SK-N-SH (cell line): ENCODE data around the gene LARGE1. TPM values are rescaled to one million over a fixed set of nuclear protein-coding genes. Genes with fewer than 3 reads are reported as not detected.

Experiments
- CTCF ChIA-PET: fragments of 300-600, 350-600 bp; formaldehyde crosslinking; extraction: SDS; loops from one replicate; lab custom pipeline; 2021; lab: Yijun Ruan, JAX
- POLR2A ChIA-PET: fragments of 350-600 bp; sonication (Branson Sonifier 250); formaldehyde crosslinking; extraction: SDS; loops from one replicate; lab custom pipeline; 2020; ENCODE audit warnings: antibody characterized with exemption, inconsistent platforms; lab: Yijun Ruan, JAX
- DNase-seq: peaks from one replicate; pipeline ENCODE4 v3.0.0; 2012
- H2AFZ ChIP-seq: fragments of 200-600 bp; sonication (generic); 2 replicates; pipeline ENCODE4 v1.8.1; 2016; ENCODE audit warnings: antibody characterized with exemption, mild to moderate bottlenecking, low read depth
- H3F3A ChIP-seq: fragments of 200-600 bp; sonication (generic); replicated peaks from 2 replicates; pipeline ENCODE3; 2016; ENCODE audit warnings: antibody characterized with exemption, mild to moderate bottlenecking; ENCODE audit not compliant: insufficient read depth
- H3K27ac ChIP-seq, 2 experiments: fragments of 200-500 bp in 1 of 2; fragments of 200-600 bp in 1 of 2; sonication (Bioruptor generic) in 1 of 2; sonication (generic), shearing (Covaris generic) in 1 of 2; 2 replicates each; pipeline versions ENCODE4 v1.5.1 to v1.6.1; 2014 to 2016; ENCODE audit warnings: low read depth in 2 of 2, inconsistent platforms in 1 of 2, low read length in 1 of 2, mild to moderate bottlenecking in 1 of 2, mixed read lengths in 1 of 2
- H3K27me3 ChIP-seq: fragments of 200-600 bp; sonication (generic), shearing (Covaris generic); 2 replicates; pipeline ENCODE4 v1.6.1; 2016; ENCODE audit warnings: mixed run types; ENCODE audit not compliant: insufficient read depth
- H3K36me3 ChIP-seq, 2 experiments: fragments of 200-500 bp in 1 of 2; fragments of 200-600 bp in 1 of 2; sonication (Bioruptor generic) in 1 of 2; sonication (generic) in 1 of 2; replicated peaks in 1 of 2; 2 replicates each; pipeline versions ENCODE3 to v1.5.1; 2014 to 2016; ENCODE audit warnings: low read length in 1 of 2, mild to moderate bottlenecking in 1 of 2; ENCODE audit not compliant: insufficient read depth in 2 of 2, control insufficient read depth in 1 of 2
- H3K4me1 ChIP-seq, 2 experiments: fragments of 200-500 bp in 1 of 2; fragments of 200-600 bp in 1 of 2; sonication (Bioruptor generic) in 1 of 2; sonication (generic), shearing (Covaris generic) in 1 of 2; 2 replicates each; pipeline versions ENCODE4 v1.5.1 to v1.6.1; 2014 to 2016; ENCODE audit warnings: low read depth in 1 of 2, low read length in 1 of 2, mixed run types in 1 of 2; ENCODE audit not compliant: insufficient read depth in 2 of 2, control insufficient read depth in 1 of 2
- H3K4me2 ChIP-seq: fragments of 200-600 bp; sonication (generic), shearing (Covaris generic); 2 replicates; pipeline ENCODE4 v1.6.1; 2017; ENCODE audit warnings: mixed run types
- H3K4me3 ChIP-seq, 2 experiments: fragments of 200-500 bp in 1 of 2; fragments of 200-600 bp in 1 of 2; sonication (Bioruptor generic) in 1 of 2; sonication (generic), shearing (Covaris generic) in 1 of 2; 2 replicates each; pipeline versions ENCODE4 v1.5.1 to v1.8.1; 2014 to 2016; ENCODE audit warnings: low read depth in 2 of 2, inconsistent platforms in 1 of 2, low read length in 1 of 2, mild to moderate bottlenecking in 1 of 2, mixed read lengths in 1 of 2, moderate library complexity in 1 of 2
- H3K79me2 ChIP-seq: fragments of 200-600 bp; sonication (generic); 2 replicates; pipeline ENCODE4 v1.8.1; 2017; ENCODE audit warnings: mild to moderate bottlenecking; ENCODE audit not compliant: insufficient read depth
- H3K9ac ChIP-seq: fragments of 200-600 bp; sonication (generic); 2 replicates; pipeline ENCODE4 v1.6.1; 2017; ENCODE audit warnings: mixed run types
- H3K9me2 ChIP-seq: fragments of 200-600 bp; sonication (generic); 2 replicates; pipeline ENCODE4 v1.6.1; 2017; ENCODE audit warnings: mixed run types
- H3K9me3 ChIP-seq: fragments of 200-600 bp; sonication (generic); 2 replicates; pipeline ENCODE4 v1.6.1; 2017; ENCODE audit warnings: mixed run types, mild to moderate bottlenecking, moderate library complexity
- H4K20me1 ChIP-seq: fragments of 200-600 bp; sonication (generic); 2 replicates; pipeline ENCODE4 v1.6.1; 2017; ENCODE audit warnings: mild to moderate bottlenecking, mixed run types; ENCODE audit not compliant: insufficient read depth
- FOSL2 ChIP-seq: IDR thresholded peaks from 2 replicates; pipeline ENCODE4 v1.4.0; 2012; ENCODE audit warnings: low read depth, mild to moderate bottlenecking, moderate library complexity, borderline replicate concordance
- FOXJ3 ChIP-seq: sonication (generic); formaldehyde crosslinking; IDR thresholded peaks from 2 replicates; pipeline ENCODE4 v1.5.1; 2020; ENCODE audit warnings: mild to moderate bottlenecking, missing genetic modification reagents
- FOXM1 ChIP-seq: IDR thresholded peaks from 2 replicates; pipeline ENCODE4 v1.4.0; 2012; ENCODE audit warnings: low read depth, mild to moderate bottlenecking
- GABPA ChIP-seq: IDR thresholded peaks from 2 replicates; pipeline ENCODE4 v1.4.0; 2012; ENCODE audit warnings: low read depth, mild to moderate bottlenecking
- GATA2 ChIP-seq: sonication (generic); formaldehyde crosslinking; IDR thresholded peaks from 2 replicates; pipeline ENCODE4 v1.5.0; 2020; ENCODE audit warnings: mild to moderate bottlenecking, missing genetic modification reagents
- MAX ChIP-seq: IDR thresholded peaks from 2 replicates; pipeline ENCODE4 v1.4.0; 2012; ENCODE audit warnings: low read depth
- MEF2A ChIP-seq: IDR thresholded peaks from 2 replicates; pipeline ENCODE4 v1.4.0; 2012; ENCODE audit warnings: low read depth, borderline replicate concordance
- NRF1 ChIP-seq: IDR thresholded peaks from 2 replicates; pipeline ENCODE4 v1.6.1; 2012; ENCODE audit warnings: low read depth, mild to moderate bottlenecking, low read length
- POLR2AphosphoS5 ChIP-seq: IDR thresholded peaks from 2 replicates; pipeline ENCODE4 v1.6.1; 2012; ENCODE audit warnings: low read depth, low read length
- RAD21 ChIP-seq: IDR thresholded peaks from 2 replicates; pipeline ENCODE4 v1.6.1; 2012; ENCODE audit warnings: mild to moderate bottlenecking, low read length
- SIN3A ChIP-seq: IDR thresholded peaks from 2 replicates; pipeline ENCODE4 v1.6.1; 2012; ENCODE audit warnings: low read depth, mild to moderate bottlenecking, low read length, moderate library complexity, borderline replicate concordance
- SMC3 ChIP-seq: IDR thresholded peaks from 2 replicates; pipeline ENCODE4 v1.6.1; 2012; ENCODE audit warnings: low read depth, low read length, improper control_type of control experiment
- TAF1 ChIP-seq: IDR thresholded peaks from 2 replicates; pipeline ENCODE4 v1.6.1; 2012; ENCODE audit warnings: low read depth, mild to moderate bottlenecking, low read length, moderate library complexity, borderline replicate concordance
- TEAD4 ChIP-seq: IDR thresholded peaks from 2 replicates; pipeline ENCODE4 v1.4.0; 2012; ENCODE audit warnings: mild to moderate bottlenecking, borderline replicate concordance; ENCODE audit not compliant: insufficient read depth
- WGBS: methylation state at CpG from one replicate; pipeline ENCODE4 v1.1.6; 2017; ENCODE audit warnings: low lambda C conversion rate; 5-methylcytosine and 5-hydroxymethylcytosine counted together
- polyA plus RNA-seq, 3 experiments: library from polyadenylated mRNA; depleted of rRNA; stranded (reverse); fragments of >200 nt; gene quantifications; 2 replicates each; pipeline ENCODE4 v1.2.3, GENCODE V29; 2012
- TF ChIP-seq, protein P1 (sequence below): IDR thresholded peaks from 2 replicates; pipeline ENCODE4; 2012
- TF ChIP-seq, protein P2 (sequence below): IDR thresholded peaks from 2 replicates; pipeline ENCODE4 v1.4.0; 2012; ENCODE audit warnings: low read depth, borderline replicate concordance
- TF ChIP-seq, protein P3 (sequence below): fragments of 150-350 bp; IDR thresholded peaks from 2 replicates; pipeline ENCODE4 v1.6.1; 2017; ENCODE audit warnings: antibody characterized with exemption, low read length, low read depth, borderline replicate concordance
- TF ChIP-seq, protein P4 (sequence below): fragments of 150-350 bp; IDR thresholded peaks from 2 replicates; pipeline ENCODE4 v1.6.1; 2016; ENCODE audit warnings: mild to moderate bottlenecking, low read depth, low read length
- TF ChIP-seq, protein P5 (sequence below): IDR thresholded peaks from 2 replicates; pipeline ENCODE4 v1.4.0; 2012; ENCODE audit warnings: low read depth, borderline replicate concordance

Gene LARGE1
- polyA plus RNA-seq, 1 of the 3 experiments (the other 2 are of a cell fraction), result 1.1 TPM

DNA sequence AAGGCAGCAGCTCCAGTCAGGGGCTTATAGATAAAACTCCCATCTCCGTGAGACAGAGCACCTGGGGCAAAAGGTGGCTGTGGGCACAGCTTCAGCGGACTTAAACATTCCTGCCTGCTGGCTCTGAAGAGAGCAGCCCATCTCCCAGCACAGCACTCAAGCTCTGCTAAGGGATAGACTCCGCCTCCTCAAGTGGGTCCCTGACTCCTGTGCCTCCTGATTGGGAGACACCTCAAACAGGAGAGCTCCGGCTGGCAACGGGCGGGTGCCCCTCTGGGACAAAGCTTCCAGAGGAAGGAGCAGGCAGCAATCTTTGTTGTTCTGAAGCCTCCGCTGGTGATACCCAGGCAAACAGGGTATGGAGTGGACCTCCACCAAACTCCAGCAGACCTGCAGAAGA is 279.4 kb downstream of the LARGE1 start (continued):
- TF ChIP-seq NRF1, result no peak
- no peak for TF ChIP-seq FOSL2
- no peak for TF ChIP-seq SIN3A
- TF ChIP-seq RAD21, result no peak

DNA sequence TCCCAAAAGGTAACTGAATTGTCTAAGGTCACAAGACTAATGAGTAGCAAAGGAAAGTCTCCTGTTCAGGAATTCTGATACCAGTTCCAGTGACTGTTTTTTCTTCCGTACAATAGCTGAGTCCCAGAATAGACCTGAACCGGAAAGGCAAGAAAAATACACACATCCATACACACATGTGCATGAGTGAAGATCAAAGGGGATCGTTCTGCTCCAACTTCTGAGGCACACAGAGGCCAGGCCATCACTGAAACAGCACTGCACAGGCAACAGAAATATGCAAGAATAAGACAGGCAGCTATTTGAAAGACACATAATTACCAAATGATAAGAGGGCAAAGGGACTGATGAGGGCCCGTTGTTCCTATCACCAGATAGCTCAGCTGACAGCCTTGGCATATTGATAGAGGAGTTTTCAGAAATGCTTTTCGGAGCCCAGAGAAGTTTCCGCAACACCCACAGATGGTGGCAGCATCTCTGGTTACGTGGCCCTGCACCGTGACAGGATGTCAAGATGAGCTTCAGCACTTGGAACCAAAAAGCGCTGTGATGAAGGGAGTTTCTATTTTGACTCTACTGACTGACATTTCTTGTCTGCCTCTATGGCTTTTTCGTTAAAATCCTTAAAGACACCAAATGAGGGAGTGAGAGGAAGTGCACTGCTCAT is 280.6 kb downstream of the LARGE1 start:
- ChIA-PET POLR2A (no interaction called here), CTCF (no interaction called here)
- Histone ChIP-seq H4K20me1 (no peaks in the 10 kb centered on the region), H3K4me2 (no peak overlapping the region), H3K9me3 (no peaks in the 10 kb centered on the region; the same call in 1 of the 2 replicates), H3K4me1 (no peaks in the 10 kb centered on the region), H3K27me3 (no peaks in the 10 kb centered on the region), H3K36me3 (no peaks in the 10 kb centered on the region), H3K79me2 (no peaks in the 10 kb centered on the region), H3K4me3 (no peak overlapping the region), H3K9me2 (no peaks in the 10 kb centered on the region), H3K27ac (no peak overlapping the region), H3F3A (no peaks in the 10 kb centered on the region), H3K9ac (no peak overlapping the region), H2AFZ (no peak overlapping the region)
- no peak for DNase-seq
- 55% methylated on average over 9 of the region's 10 CpGs for WGBS
- TF ChIP-seq, protein P1, sequence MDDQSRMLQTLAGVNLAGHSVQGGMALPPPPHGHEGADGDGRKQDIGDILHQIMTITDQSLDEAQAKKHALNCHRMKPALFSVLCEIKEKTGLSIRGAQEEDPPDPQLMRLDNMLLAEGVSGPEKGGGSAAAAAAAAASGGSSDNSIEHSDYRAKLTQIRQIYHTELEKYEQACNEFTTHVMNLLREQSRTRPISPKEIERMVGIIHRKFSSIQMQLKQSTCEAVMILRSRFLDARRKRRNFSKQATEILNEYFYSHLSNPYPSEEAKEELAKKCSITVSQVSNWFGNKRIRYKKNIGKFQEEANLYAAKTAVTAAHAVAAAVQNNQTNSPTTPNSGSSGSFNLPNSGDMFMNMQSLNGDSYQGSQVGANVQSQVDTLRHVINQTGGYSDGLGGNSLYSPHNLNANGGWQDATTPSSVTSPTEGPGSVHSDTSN, result no peak
- TF ChIP-seq GATA2 (CRISPR knock-in tag) (no peak), TEAD4 (no peak), MEF2A (no peak), TAF1 (no peak), RAD21 (no peak), MAX (no peak), NRF1 (no peak), SMC3 (no peak), FOXJ3 (CRISPR knock-in tag) (no peak), FOXM1 (no peak), FOSL2 (no peak), GABPA (no peak), POLR2AphosphoS5 (no peak)
- TF ChIP-seq, protein P2, sequence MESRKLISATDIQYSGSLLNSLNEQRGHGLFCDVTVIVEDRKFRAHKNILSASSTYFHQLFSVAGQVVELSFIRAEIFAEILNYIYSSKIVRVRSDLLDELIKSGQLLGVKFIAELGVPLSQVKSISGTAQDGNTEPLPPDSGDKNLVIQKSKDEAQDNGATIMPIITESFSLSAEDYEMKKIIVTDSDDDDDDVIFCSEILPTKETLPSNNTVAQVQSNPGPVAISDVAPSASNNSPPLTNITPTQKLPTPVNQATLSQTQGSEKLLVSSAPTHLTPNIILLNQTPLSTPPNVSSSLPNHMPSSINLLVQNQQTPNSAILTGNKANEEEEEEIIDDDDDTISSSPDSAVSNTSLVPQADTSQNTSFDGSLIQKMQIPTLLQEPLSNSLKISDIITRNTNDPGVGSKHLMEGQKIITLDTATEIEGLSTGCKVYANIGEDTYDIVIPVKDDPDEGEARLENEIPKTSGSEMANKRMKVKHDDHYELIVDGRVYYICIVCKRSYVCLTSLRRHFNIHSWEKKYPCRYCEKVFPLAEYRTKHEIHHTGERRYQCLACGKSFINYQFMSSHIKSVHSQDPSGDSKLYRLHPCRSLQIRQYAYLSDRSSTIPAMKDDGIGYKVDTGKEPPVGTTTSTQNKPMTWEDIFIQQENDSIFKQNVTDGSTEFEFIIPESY, result no peak
- TF ChIP-seq, protein P3, sequence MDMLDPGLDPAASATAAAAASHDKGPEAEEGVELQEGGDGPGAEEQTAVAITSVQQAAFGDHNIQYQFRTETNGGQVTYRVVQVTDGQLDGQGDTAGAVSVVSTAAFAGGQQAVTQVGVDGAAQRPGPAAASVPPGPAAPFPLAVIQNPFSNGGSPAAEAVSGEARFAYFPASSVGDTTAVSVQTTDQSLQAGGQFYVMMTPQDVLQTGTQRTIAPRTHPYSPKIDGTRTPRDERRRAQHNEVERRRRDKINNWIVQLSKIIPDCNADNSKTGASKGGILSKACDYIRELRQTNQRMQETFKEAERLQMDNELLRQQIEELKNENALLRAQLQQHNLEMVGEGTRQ, result no peak
- TF ChIP-seq, protein P4, sequence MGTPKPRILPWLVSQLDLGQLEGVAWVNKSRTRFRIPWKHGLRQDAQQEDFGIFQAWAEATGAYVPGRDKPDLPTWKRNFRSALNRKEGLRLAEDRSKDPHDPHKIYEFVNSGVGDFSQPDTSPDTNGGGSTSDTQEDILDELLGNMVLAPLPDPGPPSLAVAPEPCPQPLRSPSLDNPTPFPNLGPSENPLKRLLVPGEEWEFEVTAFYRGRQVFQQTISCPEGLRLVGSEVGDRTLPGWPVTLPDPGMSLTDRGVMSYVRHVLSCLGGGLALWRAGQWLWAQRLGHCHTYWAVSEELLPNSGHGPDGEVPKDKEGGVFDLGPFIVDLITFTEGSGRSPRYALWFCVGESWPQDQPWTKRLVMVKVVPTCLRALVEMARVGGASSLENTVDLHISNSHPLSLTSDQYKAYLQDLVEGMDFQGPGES, result no peak
- TF ChIP-seq, protein P5, sequence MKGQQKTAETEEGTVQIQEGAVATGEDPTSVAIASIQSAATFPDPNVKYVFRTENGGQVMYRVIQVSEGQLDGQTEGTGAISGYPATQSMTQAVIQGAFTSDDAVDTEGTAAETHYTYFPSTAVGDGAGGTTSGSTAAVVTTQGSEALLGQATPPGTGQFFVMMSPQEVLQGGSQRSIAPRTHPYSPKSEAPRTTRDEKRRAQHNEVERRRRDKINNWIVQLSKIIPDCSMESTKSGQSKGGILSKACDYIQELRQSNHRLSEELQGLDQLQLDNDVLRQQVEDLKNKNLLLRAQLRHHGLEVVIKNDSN, result no peak
